ENCODE data around the gene USP5.

GRCh38 chr12:6912164-6912935, 60.4 kb downstream of the USP5 start:
- TF ChIP-seq CBX5 (IDR thresholded peaks at IDR 0.05; ENCODE audit: low read depth, low read length) (no peak), SIN3A (conservative IDR thresholded peaks at IDR 0.05 in 1 of 2, IDR thresholded peaks at IDR 0.05 in 1 of 2; ENCODE audit: low read depth in 1 of 2, low read length in 2 of 2) (no peak), RFX5 (IDR thresholded peaks at IDR 0.05; ENCODE audit: borderline replicate concordance, low read depth, low read length) (no peak), CTCF (IDR thresholded peaks at IDR 0.05; ENCODE audit: control extremely low read depth in 1 of 3, insufficient read depth in 1 of 3, low read depth in 1 of 3, low read length in 3 of 3) (no peak), BCL11A (IDR thresholded peaks at IDR 0.05; ENCODE audit: low read depth in 2 of 2, low read length in 2 of 2) (no peak), USF2 (IDR thresholded peaks at IDR 0.05; ENCODE audit: low read length) (no peak), BRCA1 (IDR thresholded peaks at IDR 0.05; ENCODE audit: low read depth, low read length) (no peak), CEBPB (IDR thresholded peaks at IDR 0.05; ENCODE audit: low read depth, low read length) (no peak), KDM1A (IDR thresholded peaks at IDR 0.05; ENCODE audit: borderline replicate concordance, low read length) (0 out of 2 replicates have a peak, but pooled peaks have one; percentile 16), GABPA (IDR thresholded peaks at IDR 0.05; ENCODE audit: borderline replicate concordance, insufficient read depth, low read length) (no peak), CREB1 (IDR thresholded peaks at IDR 0.05) (no peak), EZH2 (IDR thresholded peaks at IDR 0.05; ENCODE audit: low read depth, low read length, severe bottlenecking) (no peak)

Measured in H1 (cell line).